AG09309 (cell line): ENCODE results near the gene NPEPL1.

Experiments
- DNase-seq: peaks from one replicate; pipeline ENCODE4 v3.0.0-alpha.2; 2010; ENCODE audit warnings: low read depth
- H3K4me3 ChIP-seq: 2 replicates; pipeline ENCODE4 v1.5.1; 2011; ENCODE audit warnings: mild to moderate bottlenecking, low read depth, low read length, moderate library complexity; ENCODE audit not compliant: control insufficient read depth
- TF ChIP-seq, protein P1 (sequence below): IDR thresholded peaks from 2 replicates; pipeline ENCODE4 v1.5.1; 2011; ENCODE audit warnings: mild to moderate bottlenecking, low read depth, low read length, inconsistent platforms; ENCODE audit not compliant: insufficient read depth, control insufficient read depth; ENCODE audit errors: missing control alignments

The NPEPL1 gene

DNA sequence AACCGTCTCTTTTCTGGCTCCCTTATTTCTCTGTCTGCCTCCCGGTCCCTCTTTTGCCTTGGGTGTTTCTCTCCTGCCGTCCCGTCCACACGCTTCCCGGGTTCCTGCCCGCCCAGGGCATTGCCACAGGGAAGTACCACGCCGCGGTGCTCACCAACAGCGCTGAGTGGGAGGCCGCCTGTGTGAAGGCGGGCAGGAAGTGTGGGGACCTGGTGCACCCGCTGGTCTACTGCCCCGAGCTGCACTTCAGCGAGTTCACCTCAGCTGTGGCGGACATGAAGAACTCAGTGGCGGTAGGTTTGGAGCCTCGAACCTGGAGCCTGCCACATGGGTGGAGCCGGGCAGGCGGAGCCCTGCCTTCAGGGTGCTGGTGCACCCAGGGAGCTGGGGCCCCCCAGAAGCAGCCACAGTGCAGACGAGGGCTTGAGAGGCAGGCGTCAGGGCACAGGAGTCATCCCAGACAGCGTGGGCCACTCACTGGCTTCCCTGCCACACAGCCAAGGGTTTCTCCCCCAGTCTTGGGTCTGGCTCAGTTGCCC lies 21.3 kb downstream of the NPEPL1 start:
- TF ChIP-seq, protein P1, sequence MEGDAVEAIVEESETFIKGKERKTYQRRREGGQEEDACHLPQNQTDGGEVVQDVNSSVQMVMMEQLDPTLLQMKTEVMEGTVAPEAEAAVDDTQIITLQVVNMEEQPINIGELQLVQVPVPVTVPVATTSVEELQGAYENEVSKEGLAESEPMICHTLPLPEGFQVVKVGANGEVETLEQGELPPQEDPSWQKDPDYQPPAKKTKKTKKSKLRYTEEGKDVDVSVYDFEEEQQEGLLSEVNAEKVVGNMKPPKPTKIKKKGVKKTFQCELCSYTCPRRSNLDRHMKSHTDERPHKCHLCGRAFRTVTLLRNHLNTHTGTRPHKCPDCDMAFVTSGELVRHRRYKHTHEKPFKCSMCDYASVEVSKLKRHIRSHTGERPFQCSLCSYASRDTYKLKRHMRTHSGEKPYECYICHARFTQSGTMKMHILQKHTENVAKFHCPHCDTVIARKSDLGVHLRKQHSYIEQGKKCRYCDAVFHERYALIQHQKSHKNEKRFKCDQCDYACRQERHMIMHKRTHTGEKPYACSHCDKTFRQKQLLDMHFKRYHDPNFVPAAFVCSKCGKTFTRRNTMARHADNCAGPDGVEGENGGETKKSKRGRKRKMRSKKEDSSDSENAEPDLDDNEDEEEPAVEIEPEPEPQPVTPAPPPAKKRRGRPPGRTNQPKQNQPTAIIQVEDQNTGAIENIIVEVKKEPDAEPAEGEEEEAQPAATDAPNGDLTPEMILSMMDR = no peak
- no peak for DNase-seq

DNA sequence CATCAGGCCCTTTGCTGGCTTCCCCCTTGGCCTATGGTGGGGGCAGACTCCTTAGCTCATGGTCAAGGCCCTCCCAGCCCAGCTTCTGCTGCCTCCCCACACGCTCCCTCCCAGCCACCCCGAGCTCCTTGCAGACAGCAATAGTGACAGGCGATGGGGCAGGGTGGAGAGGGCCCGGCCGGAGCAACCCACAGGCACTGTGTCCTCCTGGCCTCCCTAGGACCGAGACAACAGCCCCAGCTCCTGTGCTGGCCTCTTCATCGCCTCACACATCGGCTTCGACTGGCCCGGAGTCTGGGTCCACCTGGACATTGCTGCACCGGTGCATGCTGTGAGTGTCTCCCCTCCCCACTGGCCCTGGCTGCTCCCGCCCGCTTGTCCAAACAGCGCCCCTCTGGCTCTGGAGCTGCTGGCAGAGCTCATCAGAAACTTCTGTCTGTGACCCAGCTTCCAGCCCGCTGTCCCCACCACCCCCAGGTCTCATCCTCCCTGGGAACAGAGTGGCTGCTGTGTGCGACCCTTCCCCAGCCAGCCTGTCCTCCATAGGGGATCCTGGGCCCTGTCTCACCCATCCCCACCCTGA lies 21.8 kb downstream of the NPEPL1 start:
- no peak overlapping the region for H3K4me3 ChIP-seq
- no peak for DNase-seq
- TF ChIP-seq, protein P1 = no peak

More for the DNA sequence above, 21.3 kb downstream of the NPEPL1 start:
- no peak overlapping the region for H3K4me3 ChIP-seq

DNA sequence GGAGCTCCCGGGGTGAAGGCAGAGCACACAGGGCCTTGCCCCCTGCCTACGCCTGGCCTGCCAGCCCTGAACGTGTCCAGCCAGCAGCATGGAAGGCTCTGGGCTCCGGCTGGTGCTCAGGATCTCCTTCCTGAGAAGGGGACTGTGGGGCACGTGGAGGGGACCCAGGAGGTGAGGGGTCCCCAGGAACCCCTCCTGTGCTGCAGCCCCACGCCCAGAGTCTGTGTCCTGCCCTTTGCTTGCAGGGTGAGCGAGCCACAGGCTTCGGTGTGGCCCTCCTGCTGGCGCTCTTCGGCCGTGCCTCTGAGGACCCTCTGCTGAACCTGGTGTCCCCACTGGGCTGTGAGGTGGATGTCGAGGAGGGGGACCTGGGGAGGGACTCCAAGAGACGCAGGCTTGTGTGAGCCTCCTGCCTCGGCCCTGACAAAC lies 22.3 kb downstream of the NPEPL1 start:
- TF ChIP-seq, protein P1 = no peak
- no peak for DNase-seq
- H3K4me3 ChIP-seq = no peak overlapping the region

DNA sequence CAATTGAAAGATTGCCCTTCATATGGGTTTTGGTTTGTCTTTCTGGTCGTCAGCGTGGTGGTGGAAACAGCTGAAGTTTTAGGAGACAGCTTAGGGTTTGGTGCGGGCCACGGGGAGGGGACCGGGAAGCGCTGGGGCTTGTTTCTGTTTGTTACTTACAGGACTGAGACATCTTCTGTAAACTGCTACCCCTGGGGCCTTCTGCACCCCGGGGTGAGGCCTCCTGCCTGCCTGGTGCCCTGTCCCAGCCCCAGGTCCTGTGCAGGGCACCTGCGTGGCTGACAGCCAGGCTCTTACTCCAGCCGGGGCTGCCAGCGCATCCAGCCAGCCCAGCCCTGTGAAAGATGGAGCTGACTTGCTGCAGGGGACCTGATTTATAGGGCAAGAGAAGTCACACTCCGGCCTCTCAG lies 22.8 kb downstream of the NPEPL1 start:
- no peak for DNase-seq
- TF ChIP-seq, protein P1 = no peak
- no peak overlapping the region for H3K4me3 ChIP-seq

- H3K4me3 ChIP-seq = no peak overlapping the region
- TF ChIP-seq, protein P1 = no peak
- DNase-seq = no peak
These were observed 23.3 kb downstream of the NPEPL1 start for GRCh38 chr20:58715801-58716475.

GRCh38 chr20:58716476-58717277 lies 24.1 kb downstream of the NPEPL1 start:
- no peak overlapping the region for H3K4me3 ChIP-seq
- DNase-seq = no peak
- TF ChIP-seq, protein P1 = no peak
